ENCODE results near the gene NPNT.

NPNT gene

DNA sequence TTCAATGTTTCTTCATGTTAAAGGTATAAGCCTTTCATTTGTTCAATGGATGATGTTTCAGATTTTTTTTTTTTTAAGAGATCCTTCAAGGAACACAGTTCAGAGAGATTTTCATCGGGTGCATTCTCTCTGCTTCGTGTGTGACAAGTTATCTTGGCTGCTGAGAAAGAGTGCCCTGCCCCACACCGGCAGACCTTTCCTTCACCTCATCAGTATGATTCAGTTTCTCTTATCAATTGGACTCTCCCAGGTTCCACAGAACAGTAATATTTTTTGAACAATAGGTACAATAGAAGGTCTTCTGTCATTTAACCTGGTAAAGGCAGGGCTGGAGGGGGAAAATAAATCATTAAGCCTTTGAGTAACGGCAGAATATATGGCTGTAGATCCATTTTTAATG is 75.8 kb downstream of the NPNT start:
- no peak for DNase-seq (ENCODE audit: low spot score)

DNA sequence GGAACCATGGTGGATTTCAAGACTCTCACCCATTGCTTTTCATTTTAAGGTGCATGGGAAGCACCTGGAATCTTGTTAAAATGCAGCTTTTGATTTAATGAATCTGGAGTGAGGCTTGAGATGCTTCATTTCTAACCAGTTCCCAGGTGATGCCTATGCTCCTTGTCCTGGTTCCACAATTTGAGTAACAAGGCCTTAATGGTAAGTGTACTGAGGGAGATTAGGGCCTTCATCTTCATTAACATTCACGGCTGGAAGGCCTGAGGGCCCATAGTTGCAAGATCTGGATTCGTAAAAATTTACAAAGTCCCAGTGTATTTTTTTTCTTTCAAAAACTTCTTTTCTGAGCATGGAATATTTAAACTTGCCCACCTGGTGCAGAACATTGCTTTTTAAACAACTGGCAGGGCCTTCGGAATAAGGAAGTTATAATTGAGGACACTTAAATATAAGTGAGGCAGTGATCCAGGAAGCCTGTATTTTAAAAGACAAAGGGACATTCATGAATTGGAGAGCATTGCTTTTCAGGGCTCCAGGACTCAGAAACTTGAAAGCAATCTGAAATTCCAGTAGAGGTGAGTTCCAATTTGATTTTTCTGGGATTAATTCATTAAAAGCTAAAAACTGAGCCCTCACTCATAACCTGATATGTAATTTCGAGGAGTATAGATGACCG is 77.8 kb downstream of the NPNT start:
- no peak for DNase-seq (ENCODE audit: low spot score)

- no peak for DNase-seq (ENCODE audit: low spot score)
Measured at GRCh38 chr4:105976915-105977314, 81.6 kb downstream of the NPNT start.

DNA sequence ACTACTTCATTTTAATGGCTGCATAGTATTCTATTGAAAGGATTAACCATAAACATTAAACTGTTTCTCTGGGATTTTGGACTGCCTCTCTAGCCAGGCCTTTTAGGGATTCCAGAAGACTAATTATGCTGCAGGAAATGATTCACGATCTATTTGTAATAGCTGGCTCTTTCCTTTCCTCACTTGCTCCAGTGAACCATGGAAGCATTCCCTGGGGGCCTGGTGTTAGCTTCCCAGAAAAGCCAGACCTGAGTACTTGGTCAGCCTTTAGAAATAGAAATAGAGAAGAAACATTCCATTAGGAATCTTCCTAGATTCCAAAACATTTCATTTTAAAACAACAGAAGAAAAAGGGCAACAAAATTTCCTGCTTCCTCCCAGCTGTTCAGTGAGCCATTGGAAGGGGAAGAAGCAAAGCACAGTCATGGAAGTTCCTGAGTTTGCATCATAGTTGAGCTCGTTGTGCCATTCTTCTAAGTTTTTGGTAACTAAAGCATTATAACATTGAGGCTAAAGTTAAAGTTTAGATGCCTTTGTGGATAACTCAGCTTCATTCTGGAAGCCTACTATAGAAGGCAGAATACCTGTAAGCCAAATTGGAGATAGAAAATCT is 83.5 kb downstream of the NPNT start:
- DNase-seq (ENCODE audit: low spot score), result peak; percentile 75

DNA sequence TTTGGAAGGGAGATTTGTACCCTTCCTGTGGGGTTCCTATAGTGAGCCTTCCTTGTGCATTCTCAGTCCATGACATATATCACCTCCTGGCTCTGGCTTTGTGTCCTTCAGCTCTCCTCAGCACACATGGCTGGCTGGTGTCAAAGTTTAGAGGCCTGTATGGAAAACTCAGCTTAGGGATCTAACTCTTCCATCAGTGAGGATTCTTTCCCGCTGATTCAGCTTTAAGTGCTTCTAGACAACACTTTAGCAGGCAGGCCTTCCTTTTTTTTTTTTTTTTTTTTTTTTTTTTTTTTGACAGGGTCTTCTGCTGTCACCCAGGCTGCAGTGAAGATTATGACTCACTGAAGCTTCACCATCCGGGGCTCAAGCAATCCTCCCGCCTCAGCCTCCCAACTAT is 84.2 kb downstream of the NPNT start:
- peak; percentile 36 for DNase-seq (ENCODE audit: low spot score)

- DNase-seq (ENCODE audit: low spot score), result no peak
Measured at GRCh38 chr4:105988671-105989070, 93.4 kb downstream of the NPNT start.

DNA sequence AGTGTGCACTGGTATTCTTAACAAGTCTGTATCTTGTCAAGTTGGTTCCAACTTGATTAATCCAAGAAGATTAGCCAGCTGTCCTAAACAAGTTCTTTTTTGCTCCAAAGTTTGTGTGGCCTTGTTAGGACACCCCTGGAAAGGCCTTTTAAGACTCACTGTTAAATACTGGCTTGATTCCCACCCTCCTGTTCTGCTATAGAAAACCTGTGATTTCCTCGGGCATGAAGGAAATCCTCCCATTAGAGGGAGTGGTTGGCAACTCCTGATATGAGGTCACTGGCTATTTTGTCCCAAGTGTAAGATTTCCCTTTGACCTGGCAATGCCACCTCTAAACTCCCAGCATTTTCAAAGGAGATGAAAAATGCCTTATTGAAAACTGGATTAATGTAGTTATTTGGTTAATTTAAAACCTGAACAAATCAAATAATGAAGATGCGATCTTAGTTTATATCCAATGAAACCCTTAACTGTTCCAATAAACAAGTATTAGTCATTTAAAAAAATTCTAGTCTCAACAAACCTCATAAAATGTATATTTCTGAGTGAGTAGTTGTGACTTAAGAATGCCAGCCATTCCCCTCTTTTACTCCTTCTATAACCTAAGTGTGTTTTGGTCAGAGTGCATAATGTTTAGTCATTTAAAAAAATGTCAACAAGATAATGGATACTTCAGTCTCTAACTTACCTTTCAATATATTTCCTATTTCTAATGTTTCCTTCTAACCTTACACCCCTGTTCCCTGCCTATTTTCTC is 94.4 kb downstream of the NPNT start:
- peak; percentile 60 for DNase-seq (ENCODE audit: low spot score)

GRCh38 chr4:105990933-105991332 is 95.7 kb downstream of the NPNT start:
- peak; percentile 99 for DNase-seq (ENCODE audit: low spot score)

GRCh38 chr4:105991726-105992125 is 96.5 kb downstream of the NPNT start:
- DNase-seq (ENCODE audit: low spot score), result no peak

GRCh38 chr4:105992641-105993305 is 97.5 kb downstream of the NPNT start:
- no peak for DNase-seq (ENCODE audit: low spot score)

DNA sequence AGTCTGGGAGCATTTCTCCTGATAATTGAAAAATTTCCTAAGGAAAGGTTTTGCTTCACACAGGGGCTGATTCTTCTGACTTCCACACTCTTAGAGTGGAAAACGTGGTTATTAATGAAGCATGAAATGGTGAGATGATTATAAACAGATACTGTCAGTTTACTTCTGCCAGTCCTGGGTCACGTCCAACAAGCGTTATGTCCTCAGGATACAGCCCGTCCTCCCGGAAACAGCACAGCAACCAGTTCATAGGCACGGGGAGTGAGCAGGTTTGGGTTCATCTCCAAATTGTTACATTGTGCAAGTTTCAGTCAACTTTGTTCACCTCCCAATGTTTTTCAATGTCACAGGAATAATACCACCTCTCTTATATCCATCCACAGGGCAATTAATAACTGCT is 98.8 kb downstream of the NPNT start:
- DNase-seq (ENCODE audit: low spot score), result no peak

GRCh38 chr4:105994841-105995501 is 99.7 kb downstream of the NPNT start:
- DNase-seq (ENCODE audit: low spot score), result no peak

DNA sequence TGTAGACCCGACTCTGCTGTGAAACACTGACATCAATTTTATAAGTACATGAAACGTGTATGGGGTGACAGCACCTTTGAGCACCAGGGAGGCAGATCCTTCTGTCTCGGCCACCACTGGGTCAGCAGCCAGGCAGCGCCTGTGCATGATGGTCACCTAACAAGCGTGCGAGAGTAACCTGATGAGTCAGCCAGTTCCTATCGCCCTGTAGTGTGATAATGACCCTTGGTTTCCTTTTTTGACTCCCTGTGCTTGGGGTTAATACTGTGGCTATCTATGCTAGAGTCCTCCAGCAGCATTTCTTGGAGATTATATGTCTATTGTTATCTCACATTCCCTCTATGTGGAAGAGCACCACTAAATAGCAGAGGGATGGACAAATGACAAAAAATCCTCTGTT is 101.6 kb downstream of the NPNT start:
- peak; percentile 41 for DNase-seq (ENCODE audit: low spot score)

DNA sequence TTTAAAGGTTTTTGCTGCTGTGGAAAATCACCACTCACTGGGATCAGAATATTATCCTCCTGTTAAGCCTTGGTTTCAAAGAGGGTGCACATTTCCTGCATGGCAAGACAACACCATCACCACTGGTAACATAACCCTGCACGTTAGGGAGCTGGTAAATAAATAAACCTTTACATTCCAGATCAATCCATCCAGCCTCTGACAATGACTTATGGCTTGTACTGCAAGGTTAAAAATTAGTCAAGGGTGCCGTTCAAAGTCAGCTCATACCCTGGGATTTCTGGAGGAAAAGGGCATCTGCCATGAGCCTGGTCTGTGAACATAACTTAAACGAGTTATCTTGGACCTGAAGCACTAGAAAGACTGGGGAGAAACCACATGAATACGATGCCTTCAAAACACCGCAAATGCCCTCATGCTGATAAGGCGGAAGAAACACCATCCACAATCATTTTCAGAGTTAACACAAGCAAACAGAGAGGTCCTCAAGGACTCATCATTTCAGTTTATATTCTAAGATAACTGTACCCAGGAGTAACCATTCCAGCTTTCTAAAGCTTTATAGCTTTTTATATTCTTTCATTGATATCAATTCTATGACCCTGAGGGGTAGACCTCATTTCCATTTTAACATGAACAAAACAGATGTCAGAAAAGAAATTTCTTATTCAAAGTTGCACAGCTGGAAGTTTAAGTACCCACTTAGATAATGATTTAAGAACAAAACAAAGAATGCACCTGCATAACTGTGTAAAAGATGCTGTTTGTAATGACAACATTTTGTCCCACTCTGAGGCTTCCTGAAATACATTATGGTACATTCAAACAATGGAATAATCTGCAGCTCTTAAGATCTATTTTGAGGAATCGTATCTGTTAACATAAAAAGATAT is 103.1 kb downstream of the NPNT start:
- DNase-seq (ENCODE audit: low spot score), result no peak

DNA sequence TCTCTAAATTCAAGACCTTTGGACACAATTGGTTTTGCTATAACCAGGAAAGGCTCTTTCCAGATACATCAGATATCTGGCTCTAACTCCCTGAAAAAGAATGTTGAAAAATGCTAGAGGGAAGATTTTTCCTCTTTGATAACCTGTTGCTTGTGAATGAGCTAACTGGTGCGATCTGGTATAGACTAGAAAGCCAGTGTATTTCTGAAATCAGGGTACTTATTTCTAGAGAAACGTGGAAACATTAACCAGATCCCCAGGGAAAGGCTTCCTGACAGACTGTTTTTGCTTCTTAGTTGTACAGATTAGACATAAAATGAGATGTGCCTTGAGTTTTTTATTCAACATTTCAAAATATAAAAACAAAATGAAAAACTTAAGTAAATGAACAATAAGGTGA is 107.7 kb downstream of the NPNT start:
- no peak for DNase-seq (ENCODE audit: low spot score)

- DNase-seq (ENCODE audit: low spot score), result no peak
Measured at GRCh38 chr4:106010761-106011160, 115.5 kb downstream of the NPNT start.

DNA sequence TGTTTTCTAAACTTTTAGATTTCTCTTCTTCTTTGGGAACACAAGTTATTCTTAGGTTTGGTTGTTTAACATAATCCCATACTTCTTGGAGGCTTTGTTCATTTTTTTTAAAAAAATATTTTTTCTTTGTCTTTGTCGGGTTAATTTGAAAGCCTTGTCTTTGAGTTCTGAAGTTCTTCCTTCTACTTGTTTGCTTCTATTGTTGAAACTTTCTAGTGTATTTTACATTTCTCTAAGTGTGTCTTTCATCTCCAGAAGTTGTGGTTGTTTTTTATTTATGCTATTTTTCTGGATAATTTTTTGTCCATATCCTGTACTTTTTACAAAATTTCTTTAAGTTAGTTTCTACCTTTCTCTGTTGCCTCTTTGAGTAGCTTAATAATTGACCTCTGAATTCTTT is 116.1 kb downstream of the NPNT start:
- DNase-seq (ENCODE audit: low spot score), result no peak

GRCh38 chr4:106017975-106018374 is 122.7 kb downstream of the NPNT start:
- DNase-seq (ENCODE audit: low spot score), result no peak

GRCh38 chr4:106019771-106020170 is 124.5 kb downstream of the NPNT start:
- peak; percentile 20 for DNase-seq (ENCODE audit: low spot score)
